HCT116 (cell line): ENCODE data around the gene MROH8. TPM values are rescaled to one million over a fixed set of nuclear protein-coding genes. Genes with fewer than 3 reads are reported as not detected.

Experiments used
- ATAC-seq: fragments of 200-7000 bp; cut with Tn5 transposase; 2 replicates; pipeline ENCODE4 v1.9.1; 2020; ENCODE audit warnings: mild to moderate bottlenecking, moderate library complexity
- BruUV-seq: library from RNA; stranded (reverse); fragments of 400-500 nt; replicated peaks from 2 replicates; lab custom pipeline; 2021; lab: Mats Ljungman, UMichigan
- CTCF ChIA-PET: fragments of 300-600 bp; sonication (Branson Sonifier 250); formaldehyde crosslinking; loops from one replicate; lab custom pipeline; 2021; ENCODE audit warnings: antibody characterized with exemption; lab: Charles Lee
- POLR2A ChIA-PET: fragments of 300-600, 350-600 bp; sonication (Branson Sonifier 250); formaldehyde crosslinking; loops from one replicate; lab custom pipeline; 2021; ENCODE audit warnings: antibody characterized with exemption; lab: Charles Lee
- RAD21 ChIA-PET, 2 experiments: fragments of 300-600 bp; sonication (Branson Sonifier 250); formaldehyde crosslinking; loops; one replicate each; lab custom pipeline; 2023; ENCODE audit warnings: low total read pairs in 2 of 2; ENCODE audit not compliant: uncharacterized antibody in 2 of 2, unreplicated experiment in 2 of 2, low non-redundant PET in 1 of 2; lab: Charles Lee
- DNase-seq: peaks from one replicate; pipeline ENCODE4 v3.0.0-alpha.2; 2010; ENCODE audit warnings: low read depth, low spot score
- H2AFZ ChIP-seq: fragments of 200-600 bp; shearing (Covaris generic), sonication (generic); 2 replicates; pipeline ENCODE4 v1.6.1; 2017; ENCODE audit warnings: low read depth, mixed run types, mixed read lengths, antibody characterized with exemption, low read length; ENCODE audit not compliant: poor library complexity, severe bottlenecking
- H3K27ac ChIP-seq: 2 replicates; pipeline ENCODE4 v1.5.1; 2012; ENCODE audit warnings: low read depth, low read length
- H3K27me3 ChIP-seq: fragments of 200-600 bp; sonication (generic); 2 replicates; pipeline ENCODE4 v1.6.1; 2016; ENCODE audit warnings: mixed run types, low read length, mixed read lengths; ENCODE audit not compliant: insufficient read depth
- H3K36me3 ChIP-seq, 2 experiments: fragments of 200-500 bp in 1 of 2; fragments of 200-600 bp in 1 of 2; sonication (Bioruptor generic) in 1 of 2; sonication (generic) in 1 of 2; 2 replicates each; pipeline versions ENCODE4 v1.5.1 to v1.6.1; 2014 to 2016; ENCODE audit warnings: low read length in 2 of 2, inconsistent platforms in 1 of 2, mixed read lengths in 1 of 2, mixed run types in 1 of 2; ENCODE audit not compliant: insufficient read depth in 2 of 2, control insufficient read depth in 1 of 2
- H3K4me1 ChIP-seq, 2 experiments: fragments of 200-600 bp in 1 of 2; sonication (generic) in 1 of 2; 2 replicates each; pipeline versions ENCODE4 v1.5.1 to v1.6.1; 2012 to 2017; ENCODE audit warnings: low read length in 2 of 2, inconsistent platforms in 1 of 2, mild to moderate bottlenecking in 1 of 2, mixed read lengths in 1 of 2, mixed run types in 1 of 2, moderate library complexity in 1 of 2; ENCODE audit not compliant: insufficient read depth in 2 of 2, control insufficient read depth in 1 of 2
- H3K4me2 ChIP-seq: fragments of 200-600 bp; sonication (generic); 2 replicates; pipeline ENCODE4 v1.6.1; 2017; ENCODE audit warnings: mixed run types, low read length, mixed read lengths
- H3K4me3 ChIP-seq, 2 experiments: fragments of 200-600 bp in 1 of 2; sonication (generic) in 1 of 2; replicated peaks in 1 of 2; 2 replicates each; pipeline ENCODE4 v1.5.1; 2011 to 2016; ENCODE audit warnings: low read length in 2 of 2, control low read depth in 1 of 2, low read depth in 1 of 2, mild to moderate bottlenecking in 1 of 2, mixed read lengths in 1 of 2, mixed run types in 1 of 2
- H3K79me2 ChIP-seq: fragments of 200-600 bp; sonication (generic); 2 replicates; pipeline ENCODE4 v1.6.1; 2017; ENCODE audit warnings: mild to moderate bottlenecking, mixed run types, low read length, moderate library complexity, mixed read lengths; ENCODE audit not compliant: insufficient read depth
- H3K9ac ChIP-seq: fragments of 200-600 bp; sonication (generic); 2 replicates; pipeline ENCODE4 v1.6.1; 2016; ENCODE audit warnings: low read length, mixed read lengths
- H3K9me2 ChIP-seq: fragments of 200-600 bp; sonication (generic), shearing (Covaris generic); 2 replicates; pipeline ENCODE4 v1.6.1; 2017; ENCODE audit warnings: mixed run types, mild to moderate bottlenecking, moderate library complexity; ENCODE audit not compliant: insufficient read depth
- H3K9me3 ChIP-seq, 2 experiments: fragments of 200-500 bp in 1 of 2; fragments of 200-600 bp in 1 of 2; sonication (Bioruptor generic) in 1 of 2; sonication (generic) in 1 of 2; 2 replicates each; pipeline ENCODE4 v1.6.1; 2014 to 2017; ENCODE audit warnings: low read length in 2 of 2, mixed read lengths in 2 of 2, inconsistent platforms in 1 of 2, low read depth in 1 of 2, mild to moderate bottlenecking in 1 of 2, mixed run types in 1 of 2, moderate library complexity in 1 of 2; ENCODE audit not compliant: control insufficient read depth in 1 of 2, insufficient read depth in 1 of 2
- H4K20me1 ChIP-seq: fragments of 200-600 bp; sonication (generic), shearing (Covaris generic); 2 replicates; pipeline ENCODE4 v1.6.1; 2017; ENCODE audit warnings: mixed run types, mild to moderate bottlenecking, moderate library complexity; ENCODE audit not compliant: insufficient read depth
- CBX3 ChIP-seq: IDR thresholded peaks from 2 replicates; pipeline ENCODE4 v1.6.1; 2012; ENCODE audit warnings: low read depth
- EGR1 ChIP-seq: IDR thresholded peaks from 2 replicates; pipeline ENCODE4 v1.6.1; 2012; ENCODE audit warnings: low read depth
- ELF1 ChIP-seq: IDR thresholded peaks from 2 replicates; pipeline ENCODE4 v1.6.1; 2012; ENCODE audit warnings: low read depth, borderline replicate concordance
- EZH2 ChIP-seq: fragments of 200-600 bp; sonication (generic); IDR thresholded peaks from 2 replicates; pipeline ENCODE4 v1.6.1; 2017; ENCODE audit warnings: antibody characterized with exemption, mixed run types
- EZH2phosphoT487 ChIP-seq: fragments of 200-600 bp; IDR thresholded peaks from 2 replicates; pipeline ENCODE4 v1.6.1; 2018; ENCODE audit warnings: antibody characterized with exemption, borderline replicate concordance
- JUND ChIP-seq: IDR thresholded peaks from 2 replicates; pipeline ENCODE4 v1.6.1; 2012
- MAX ChIP-seq: IDR thresholded peaks from 2 replicates; pipeline ENCODE4 v1.6.1; 2012
- POLR2A ChIP-seq: IDR thresholded peaks from 2 replicates; pipeline ENCODE4 v1.7.0; 2011; ENCODE audit warnings: borderline replicate concordance; ENCODE audit not compliant: insufficient read depth, insufficient read length; ENCODE audit errors: extremely low read depth
- SRF ChIP-seq: IDR thresholded peaks from 2 replicates; pipeline ENCODE4 v1.6.1; 2012; ENCODE audit warnings: low read depth
- TCF7L2 ChIP-seq: IDR thresholded peaks from 2 replicates; pipeline ENCODE4 v1.7.0; 2011; ENCODE audit warnings: borderline replicate concordance, inconsistent platforms; ENCODE audit not compliant: insufficient read depth, insufficient read length; ENCODE audit errors: extremely low read depth
- ZFX ChIP-seq: fragments of 450-650 bp; IDR thresholded peaks from 2 replicates; pipeline ENCODE4 v1.6.1; 2017
- intact Hi-C: fragments of 100-400 bp; cut with micrococcal nuclease; formaldehyde crosslinking; loops from 2 replicates; pipeline ENCODE4 v1.10.0; 2022
- total RNA-seq: library from RNA; stranded (reverse); gene quantifications from one replicate; pipeline ENCODE4 v1.2.1, GENCODE V29; 2021; ENCODE audit not compliant: unreplicated experiment
- TF ChIP-seq, protein P1 (sequence below): IDR thresholded peaks from 2 replicates; pipeline ENCODE4 v1.6.1; 2011; ENCODE audit warnings: mild to moderate bottlenecking, low read length, moderate library complexity; ENCODE audit not compliant: insufficient replicate concordance; ENCODE audit errors: extremely low read depth
- TF ChIP-seq, protein P2 (sequence below), 3 experiments: fragments of 200-600 bp in 1 of 3; sonication (generic) in 1 of 3; IDR thresholded peaks in 2 of 3; conservative IDR thresholded peaks in 1 of 3; 2 replicates each; pipeline ENCODE4 v1.5.1; 2012 to 2017; ENCODE audit warnings: low read depth in 2 of 3, low read length in 2 of 3, antibody characterized with exemption in 1 of 3, borderline replicate concordance in 1 of 3, control low read depth in 1 of 3, mild to moderate bottlenecking in 1 of 3, mixed read lengths in 1 of 3, mixed run types in 1 of 3, moderate library complexity in 1 of 3; ENCODE audit not compliant: insufficient read depth in 1 of 3
- TF ChIP-seq, protein P3 (sequence below): IDR thresholded peaks from 2 replicates; pipeline ENCODE4 v1.6.1; 2012

MROH8 gene
- total RNA-seq, 1 experiment from 2014 or later, result 0.79 TPM

- CTCF ChIA-PET, result interaction anchor here (1.6 kb wide), 1 partner anchor 27 kb away, joined by 6 read pairs; no protein-coding TSS in a partner anchor
- peaks cover 24% of the 10 kb centered on the region for H3K79me2 ChIP-seq
- DNase-seq, result no peak
- intact Hi-C loops, result no loop called here
- no peaks in the 10 kb centered on the region for H3K9me2 ChIP-seq
- RAD21 ChIA-PET, result no interaction called here
- H3K9ac ChIP-seq, result no peak overlapping the region
- no peak overlapping the region for H3K4me3 ChIP-seq
- no peaks in the 10 kb centered on the region for H3K27me3 ChIP-seq
- no peak overlapping the region for H3K27ac ChIP-seq
- ATAC-seq, result no peak
- POLR2A ChIA-PET, result no interaction called here
- peaks cover 14% of the 10 kb centered on the region for H4K20me1 ChIP-seq
- no peaks in the 10 kb centered on the region for H3K9me3 ChIP-seq
- peaks cover 34 to 42% of the 10 kb centered on the region in 2 experiments; a peak in 3 of 4 replicates for H3K36me3 ChIP-seq
- TF ChIP-seq, protein P1, sequence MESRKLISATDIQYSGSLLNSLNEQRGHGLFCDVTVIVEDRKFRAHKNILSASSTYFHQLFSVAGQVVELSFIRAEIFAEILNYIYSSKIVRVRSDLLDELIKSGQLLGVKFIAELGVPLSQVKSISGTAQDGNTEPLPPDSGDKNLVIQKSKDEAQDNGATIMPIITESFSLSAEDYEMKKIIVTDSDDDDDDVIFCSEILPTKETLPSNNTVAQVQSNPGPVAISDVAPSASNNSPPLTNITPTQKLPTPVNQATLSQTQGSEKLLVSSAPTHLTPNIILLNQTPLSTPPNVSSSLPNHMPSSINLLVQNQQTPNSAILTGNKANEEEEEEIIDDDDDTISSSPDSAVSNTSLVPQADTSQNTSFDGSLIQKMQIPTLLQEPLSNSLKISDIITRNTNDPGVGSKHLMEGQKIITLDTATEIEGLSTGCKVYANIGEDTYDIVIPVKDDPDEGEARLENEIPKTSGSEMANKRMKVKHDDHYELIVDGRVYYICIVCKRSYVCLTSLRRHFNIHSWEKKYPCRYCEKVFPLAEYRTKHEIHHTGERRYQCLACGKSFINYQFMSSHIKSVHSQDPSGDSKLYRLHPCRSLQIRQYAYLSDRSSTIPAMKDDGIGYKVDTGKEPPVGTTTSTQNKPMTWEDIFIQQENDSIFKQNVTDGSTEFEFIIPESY, result no peak
- no peak for TF ChIP-seq SRF
- no peak for TF ChIP-seq ELF1
- TF ChIP-seq, protein P2, sequence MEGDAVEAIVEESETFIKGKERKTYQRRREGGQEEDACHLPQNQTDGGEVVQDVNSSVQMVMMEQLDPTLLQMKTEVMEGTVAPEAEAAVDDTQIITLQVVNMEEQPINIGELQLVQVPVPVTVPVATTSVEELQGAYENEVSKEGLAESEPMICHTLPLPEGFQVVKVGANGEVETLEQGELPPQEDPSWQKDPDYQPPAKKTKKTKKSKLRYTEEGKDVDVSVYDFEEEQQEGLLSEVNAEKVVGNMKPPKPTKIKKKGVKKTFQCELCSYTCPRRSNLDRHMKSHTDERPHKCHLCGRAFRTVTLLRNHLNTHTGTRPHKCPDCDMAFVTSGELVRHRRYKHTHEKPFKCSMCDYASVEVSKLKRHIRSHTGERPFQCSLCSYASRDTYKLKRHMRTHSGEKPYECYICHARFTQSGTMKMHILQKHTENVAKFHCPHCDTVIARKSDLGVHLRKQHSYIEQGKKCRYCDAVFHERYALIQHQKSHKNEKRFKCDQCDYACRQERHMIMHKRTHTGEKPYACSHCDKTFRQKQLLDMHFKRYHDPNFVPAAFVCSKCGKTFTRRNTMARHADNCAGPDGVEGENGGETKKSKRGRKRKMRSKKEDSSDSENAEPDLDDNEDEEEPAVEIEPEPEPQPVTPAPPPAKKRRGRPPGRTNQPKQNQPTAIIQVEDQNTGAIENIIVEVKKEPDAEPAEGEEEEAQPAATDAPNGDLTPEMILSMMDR (IDR thresholded peaks at IDR 0.05 in 2 of 3, conservative IDR thresholded peaks at IDR 0.05 in 1 of 3; ENCODE audit: borderline replicate concordance in 1 of 3, insufficient read depth in 1 of 3, low read depth in 2 of 3, low read length in 2 of 3), result no peak
- TF ChIP-seq, protein P3, sequence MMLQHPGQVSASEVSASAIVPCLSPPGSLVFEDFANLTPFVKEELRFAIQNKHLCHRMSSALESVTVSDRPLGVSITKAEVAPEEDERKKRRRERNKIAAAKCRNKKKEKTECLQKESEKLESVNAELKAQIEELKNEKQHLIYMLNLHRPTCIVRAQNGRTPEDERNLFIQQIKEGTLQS, result no peak
- TF ChIP-seq ZFX, result no peak
- no peak for TF ChIP-seq EGR1
- no peak for TF ChIP-seq POLR2A
- TF ChIP-seq TCF7L2, result no peak
- no peak for TF ChIP-seq EZH2
- no peak for TF ChIP-seq EZH2phosphoT487
- TF ChIP-seq CBX3, result no peak
- no peak for TF ChIP-seq MAX
- TF ChIP-seq JUND, result no peak
- TF ChIP-seq, all 23 proteins: peak for 0
- no peaks in the 10 kb centered on the region for H3K4me1 ChIP-seq
- BruUV-seq, result no TSS peak
- no peak overlapping the region for H2AFZ ChIP-seq
- H3K4me2 ChIP-seq, result no peak overlapping the region
Observed at GRCh38 chr20:37218441-37218840, 39.1 kb upstream of the MROH8 start.
